K562 (cell line): Measurements from ENCODE around the gene ZNF672. TPM values are rescaled to one million over a fixed set of nuclear protein-coding genes. Genes with fewer than 3 reads are reported as not detected.

Experiments
- ADNP ChIP-seq: fragments of 200-800 bp; sonication (Bioruptor generic); IDR thresholded peaks from 2 replicates; pipeline ENCODE4 v1.6.1; 2016; ENCODE audit warnings: missing genetic modification characterization, missing compliant biosample characterization
- ASH1L ChIP-seq: fragments of 450-650 bp; IDR thresholded peaks from 2 replicates; pipeline ENCODE4 v1.6.1; 2018; ENCODE audit warnings: borderline replicate concordance, mild to moderate bottlenecking, low read depth; ENCODE audit not compliant: partially characterized antibody
- CBX1 ChIP-seq: sonication (generic); IDR thresholded peaks from 2 replicates; pipeline ENCODE4 v1.6.1; 2016; ENCODE audit warnings: antibody characterized with exemption, low read depth, mild to moderate bottlenecking
- CCNT2 ChIP-seq: IDR thresholded peaks from 2 replicates; pipeline ENCODE4 v1.6.1; 2011; ENCODE audit warnings: borderline replicate concordance, low read depth, mild to moderate bottlenecking, moderate library complexity, mixed read lengths, low read length; ENCODE audit not compliant: insufficient read length; ENCODE audit errors: extremely low read depth
- EGR1 ChIP-seq: fragments of 450-650 bp; conservative IDR thresholded peaks from 2 replicates; pipeline ENCODE4 v1.6.1; 2017; ENCODE audit warnings: mild to moderate bottlenecking
- EZH2 ChIP-seq: IDR thresholded peaks from 2 replicates; pipeline ENCODE4 v1.6.1; 2012; ENCODE audit warnings: low read depth, mild to moderate bottlenecking, inconsistent platforms, low read length, borderline replicate concordance
- FOXA3 ChIP-seq, 2 experiments: fragments of 450-650 bp in 1 of 2; sonication (generic) in 1 of 2; formaldehyde crosslinking; IDR thresholded peaks in 1 of 2; conservative IDR thresholded peaks in 1 of 2; 2 replicates each; pipeline versions ENCODE4 v1.4.0 to v1.8.0; 2020 to 2022; ENCODE audit warnings: mild to moderate bottlenecking in 2 of 2, missing genetic modification reagents in 1 of 2
- GATA2 ChIP-seq: sonication (generic); formaldehyde crosslinking; IDR thresholded peaks from 2 replicates; pipeline ENCODE4 v1.4.0; 2020; ENCODE audit warnings: mild to moderate bottlenecking, missing genetic modification reagents
- MAFG ChIP-seq: fragments of 450-650 bp; conservative IDR thresholded peaks from 2 replicates; pipeline ENCODE4 v1.6.1; 2016; ENCODE audit warnings: missing genetic modification characterization, missing compliant biosample characterization
- MTF1 ChIP-seq: fragments of 250-450 bp; sonication (Bioruptor Pico); IDR thresholded peaks from 2 replicates; pipeline ENCODE4 v1.9.0; 2021; ENCODE audit warnings: moderate library complexity, mild to moderate bottlenecking, inconsistent platforms, borderline replicate concordance
- NR2C1 ChIP-seq, 2 experiments: fragments of 450-650 bp; IDR thresholded peaks; 2 replicates each; pipeline ENCODE4 v1.6.1; 2017; ENCODE audit warnings: mild to moderate bottlenecking in 2 of 2, antibody characterized with exemption in 1 of 2, inconsistent platforms in 1 of 2, missing compliant biosample characterization in 1 of 2, missing genetic modification characterization in 1 of 2
- POLR2B ChIP-seq: fragments of 450-650 bp; IDR thresholded peaks from 2 replicates; pipeline ENCODE4 v1.6.1; 2018; ENCODE audit warnings: low read depth; ENCODE audit not compliant: partially characterized antibody
- RHOXF2B ChIP-seq: fragments of 250-450 bp; sonication (Bioruptor Pico); conservative IDR thresholded peaks from 2 replicates; pipeline ENCODE4 v1.5.1; 2021
- SAFB ChIP-seq: fragments of 200-400 bp; formaldehyde crosslinking; IDR thresholded peaks from 2 replicates; pipeline ENCODE4 v1.6.1; 2017; ENCODE audit warnings: low read depth, low read length, borderline replicate concordance
- SAP30 ChIP-seq: fragments of 200-600 bp; sonication (generic); IDR thresholded peaks from 2 replicates; pipeline ENCODE4 v1.6.1; 2012; ENCODE audit warnings: borderline replicate concordance, low read depth, mild to moderate bottlenecking, moderate library complexity, low read length, control low read depth, inconsistent platforms; ENCODE audit not compliant: insufficient read depth, poor library complexity, severe bottlenecking
- SMARCE1 ChIP-seq: fragments of 450-650 bp; IDR thresholded peaks from 2 replicates; pipeline ENCODE4 v1.7.1; 2016; ENCODE audit warnings: mild to moderate bottlenecking
- TAF15 ChIP-seq: fragments of 200-400 bp; formaldehyde crosslinking; IDR thresholded peaks from 2 replicates; pipeline ENCODE4 v1.6.1; 2017; ENCODE audit warnings: mild to moderate bottlenecking, low read depth, low read length, moderate library complexity
- ZFP30 ChIP-seq: fragments of 250-450 bp; sonication (Bioruptor Pico); IDR thresholded peaks from 2 replicates; pipeline ENCODE4 v1.8.0; 2022; ENCODE audit warnings: moderate library complexity, mild to moderate bottlenecking, inconsistent platforms, borderline replicate concordance
- ZNF175 ChIP-seq: fragments of 200-800 bp; sonication (Bioruptor generic); IDR thresholded peaks from 2 replicates; pipeline ENCODE4 v1.6.1; 2016; ENCODE audit warnings: low read depth, mild to moderate bottlenecking, missing genetic modification characterization, missing compliant biosample characterization
- ZNF197 ChIP-seq: fragments of 200-800 bp; sonication (Bioruptor generic); IDR thresholded peaks from 2 replicates; pipeline ENCODE4 v1.6.1; 2016; ENCODE audit warnings: low read depth, missing genetic modification characterization, missing compliant biosample characterization
- ZNF347 ChIP-seq: fragments of 450-650 bp; formaldehyde crosslinking; IDR thresholded peaks from 2 replicates; pipeline ENCODE4 v1.4.0; 2020; ENCODE audit warnings: low read depth, mild to moderate bottlenecking, moderate library complexity
- ZNF518B ChIP-seq: fragments of 250-450 bp; sonication (Bioruptor Pico); IDR thresholded peaks from 2 replicates; pipeline ENCODE4 v1.5.0; 2021; ENCODE audit warnings: mild to moderate bottlenecking, moderate library complexity
- ZNF589 ChIP-seq: fragments of 200-800 bp; sonication (Bioruptor generic); IDR thresholded peaks from 2 replicates; pipeline ENCODE4 v1.6.1; 2016; ENCODE audit warnings: low read depth, missing genetic modification characterization, missing compliant biosample characterization
- ZNF695 ChIP-seq: fragments of 450-650 bp; formaldehyde crosslinking; IDR thresholded peaks from 2 replicates; pipeline ENCODE4 v1.4.0; 2020; ENCODE audit warnings: mild to moderate bottlenecking, moderate library complexity
- ZNF79 ChIP-seq: fragments of 250-450 bp; sonication (Bioruptor Pico); IDR thresholded peaks from 2 replicates; pipeline ENCODE4 v1.4.0; 2020; ENCODE audit warnings: low read depth, mild to moderate bottlenecking, moderate library complexity
- polyA plus RNA-seq, 8 experiments: library from polyadenylated mRNA; depleted of rRNA in 4 of 8; stranded (reverse) in 5 of 8; unstranded in 3 of 8; fragments of >200 nt; fragmentation: Nextera tagmentation in 2 of 8; fragmentation: Illumina TruSeq in 1 of 8; extraction: Ambion mirVana in 2 of 8; extraction: Trizol in 1 of 8; gene quantifications; 2 replicates each; pipeline versions ENCODE4 v1.2.1 to v1.2.3, GENCODE V29; 2011 to 2014; ENCODE audit warnings: inconsistent platforms in 1 of 8, missing spikeins in 1 of 8
- total RNA-seq, 7 experiments: library from RNA; depleted of rRNA in 6 of 7; stranded (reverse); fragments of >200 nt in 6 of 7; fragmentation: Illumina TruSeq in 2 of 7; extraction: Trizol in 2 of 7; gene quantifications; 2 replicates each; pipeline versions ENCODE4 v1.2.1 to v1.2.3, GENCODE V29; 2011 to 2021; ENCODE audit warnings: low replicate concordance in 1 of 7

ZNF672 gene
- total and polyA plus RNA-seq, 9 of the 15 experiments (the other 6 are each of a cell fraction or from before 2014, with no cell fraction given) = 1.9 to 57.9 (median 24.1) TPM

- peak; percentile 60 for TF ChIP-seq SAP30
- TF ChIP-seq POLR2B = peak; percentile 38
- no peak for TF ChIP-seq EZH2
- TF ChIP-seq CBX1 = peak; percentile 46; the same call in 1 of the 2 replicates
- no peak for TF ChIP-seq NR2C1 (IDR thresholded peaks at IDR 0.05)
- TF ChIP-seq NR2C1 (tag; IDR thresholded peaks at IDR 0.05) = no peak
- no peak for TF ChIP-seq GATA2 (CRISPR knock-in tag)
- no peak for TF ChIP-seq ZNF589
- TF ChIP-seq SMARCE1 = no peak
- no peak for TF ChIP-seq RHOXF2B (CRISPR knock-in tag)
- TF ChIP-seq SAFB = no peak
- TF ChIP-seq CCNT2 = peak; percentile 47
- TF ChIP-seq EGR1 = no peak
- no peak for TF ChIP-seq ADNP (tag)
- TF ChIP-seq ZNF347 (CRISPR knock-in tag) = no peak
- no peak for TF ChIP-seq ZNF79 (CRISPR knock-in tag)
- 0 out of 2 replicates have a peak, but pooled peaks have one; percentile 21 for TF ChIP-seq ZNF197
- TF ChIP-seq TAF15 = no peak
- TF ChIP-seq MTF1 (CRISPR knock-in tag) = no peak
- TF ChIP-seq FOXA3 (CRISPR knock-in tag; conservative IDR thresholded peaks at IDR 0.05 in 1 of 2, IDR thresholded peaks at IDR 0.05 in 1 of 2) = peak in 1 of 2 experiments; percentile 67; a peak in 1 of 4 replicates
- no peak; the same call in 1 of the 2 replicates for TF ChIP-seq ZNF175 (CRISPR knock-in tag)
- TF ChIP-seq ASH1L = no peak
- TF ChIP-seq ZFP30 = no peak
- TF ChIP-seq MAFG (tag) = no peak
- TF ChIP-seq ZNF695 = no peak
- no peak for TF ChIP-seq ZNF518B (CRISPR knock-in tag)
These were observed 20.3 kb downstream of the ZNF672 start (continued) for GRCh38 chr1:248858096-248858890.
